Measurements from ENCODE around the gene TDRD7. TPM values are rescaled to one million over a fixed set of nuclear protein-coding genes. Genes with fewer than 3 reads are reported as not detected.

Gene TDRD7
- total and polyA plus RNA-seq, 2 experiments from 2014 or later: 10.4 to 18.2 TPM

DNA sequence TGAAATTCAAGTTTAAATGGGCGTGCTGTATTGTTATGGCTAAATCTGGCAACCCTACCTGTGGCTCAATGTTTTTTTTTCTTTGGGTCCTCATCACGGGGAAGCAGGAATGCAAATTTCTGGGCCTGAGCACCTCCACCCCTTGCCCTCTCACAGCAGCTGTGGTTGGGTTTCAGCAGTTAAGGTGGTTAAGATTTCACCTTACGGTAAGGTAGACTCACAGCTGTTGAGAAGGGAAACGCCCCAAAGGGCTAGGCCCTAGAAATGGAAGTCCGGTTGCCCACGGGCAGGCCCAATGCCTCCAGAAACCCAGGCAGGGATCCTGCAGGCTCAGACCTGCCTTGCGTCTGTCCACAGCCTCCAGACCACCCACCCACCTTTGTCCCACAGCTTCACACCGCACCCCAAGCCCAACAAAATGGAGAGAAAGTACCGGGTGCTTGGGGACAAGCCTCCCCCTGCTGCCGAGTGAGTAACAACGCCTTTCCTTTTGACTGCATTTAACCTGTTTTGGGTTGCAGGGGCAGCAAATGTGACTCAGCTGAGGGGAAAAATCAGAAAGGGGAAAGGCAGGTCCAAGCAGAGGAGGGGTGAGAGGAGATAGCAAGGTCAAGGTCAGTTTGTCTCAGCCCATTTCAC is 48.1 kb upstream of the TDRD7 start:
- Histone ChIP-seq H4K20me1 (ENCODE audit: insufficient read depth, poor library complexity, severe bottlenecking) (no peaks in the 10 kb centered on the region), H3K9me2 (replicated peaks; ENCODE audit: insufficient read depth) (no peaks in the 10 kb centered on the region), H3K27ac (no peak overlapping the region), H3K4me3 (no peak overlapping the region), H3K9me3 (ENCODE audit: low read depth) (no peaks in the 10 kb centered on the region), H3K36me3 (replicated peaks; ENCODE audit: insufficient read depth, low read depth) (no peaks in the 10 kb centered on the region), H3K27me3 (no peaks in the 10 kb centered on the region), H2AFZ (no peak overlapping the region), H3K79me2 (no peaks in the 10 kb centered on the region), H3K4me2 (no peak overlapping the region), H3K4me1 (ENCODE audit: insufficient read depth) (no peaks in the 10 kb centered on the region)
- TF ChIP-seq EZH2 (IDR thresholded peaks at IDR 0.05; ENCODE audit: borderline replicate concordance): no peak
- no peak for TF ChIP-seq EZH2phosphoT487 (IDR thresholded peaks at IDR 0.05; ENCODE audit: low read depth, severe bottlenecking, unreplicated experiment)
- TF ChIP-seq, protein P1, sequence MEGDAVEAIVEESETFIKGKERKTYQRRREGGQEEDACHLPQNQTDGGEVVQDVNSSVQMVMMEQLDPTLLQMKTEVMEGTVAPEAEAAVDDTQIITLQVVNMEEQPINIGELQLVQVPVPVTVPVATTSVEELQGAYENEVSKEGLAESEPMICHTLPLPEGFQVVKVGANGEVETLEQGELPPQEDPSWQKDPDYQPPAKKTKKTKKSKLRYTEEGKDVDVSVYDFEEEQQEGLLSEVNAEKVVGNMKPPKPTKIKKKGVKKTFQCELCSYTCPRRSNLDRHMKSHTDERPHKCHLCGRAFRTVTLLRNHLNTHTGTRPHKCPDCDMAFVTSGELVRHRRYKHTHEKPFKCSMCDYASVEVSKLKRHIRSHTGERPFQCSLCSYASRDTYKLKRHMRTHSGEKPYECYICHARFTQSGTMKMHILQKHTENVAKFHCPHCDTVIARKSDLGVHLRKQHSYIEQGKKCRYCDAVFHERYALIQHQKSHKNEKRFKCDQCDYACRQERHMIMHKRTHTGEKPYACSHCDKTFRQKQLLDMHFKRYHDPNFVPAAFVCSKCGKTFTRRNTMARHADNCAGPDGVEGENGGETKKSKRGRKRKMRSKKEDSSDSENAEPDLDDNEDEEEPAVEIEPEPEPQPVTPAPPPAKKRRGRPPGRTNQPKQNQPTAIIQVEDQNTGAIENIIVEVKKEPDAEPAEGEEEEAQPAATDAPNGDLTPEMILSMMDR (IDR thresholded peaks at IDR 0.05; ENCODE audit: poor library complexity): no peak
- no peak for DNase-seq (ENCODE audit: low spot score)
- WGBS (ENCODE audit: low lambda C conversion rate, missing lambda C conversion rate): 89% methylated on average over 11 of the region's 11 CpGs

DNA sequence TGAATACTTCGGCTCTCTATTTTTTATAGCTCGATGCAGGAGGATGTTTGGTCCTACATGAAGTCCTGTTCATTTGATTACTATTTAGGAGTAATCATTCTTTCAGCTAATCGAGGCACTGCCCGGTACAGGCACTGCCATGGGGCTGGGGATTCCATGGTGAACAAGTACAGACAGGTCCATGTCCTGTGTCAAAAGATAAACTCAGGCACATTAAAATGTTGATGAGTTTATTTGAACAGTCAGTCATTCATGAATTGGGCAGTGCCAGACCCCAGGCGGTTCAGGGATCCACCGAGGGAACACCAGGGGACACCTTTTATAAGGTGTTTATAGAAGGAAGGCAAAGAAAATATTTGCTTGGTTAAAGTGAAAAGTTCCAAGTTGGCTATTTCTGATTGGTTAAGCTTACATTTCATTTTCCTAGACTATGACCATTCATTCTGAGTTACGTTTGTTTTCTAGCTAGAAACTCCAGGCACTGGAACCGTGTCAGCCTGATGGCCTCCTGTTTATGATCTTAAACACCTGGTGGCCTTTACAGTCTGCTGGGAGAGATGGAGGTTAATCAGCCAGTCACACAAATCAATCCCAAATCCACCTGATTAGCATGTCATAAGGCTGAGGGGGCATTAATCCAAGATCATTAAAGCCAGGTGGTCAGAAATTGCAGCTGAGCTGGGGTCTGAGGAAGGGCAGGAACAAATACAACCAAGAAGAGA is 47.0 kb upstream of the TDRD7 start:
- H4K20me1 ChIP-seq (ENCODE audit: insufficient read depth, poor library complexity, severe bottlenecking): no peaks in the 10 kb centered on the region
- no peaks in the 10 kb centered on the region for H3K9me2 ChIP-seq (replicated peaks; ENCODE audit: insufficient read depth)
- H3K79me2 ChIP-seq: no peaks in the 10 kb centered on the region
- WGBS (ENCODE audit: low lambda C conversion rate, missing lambda C conversion rate): 72% methylated on average over 8 of the region's 8 CpGs
- no peak overlapping the region for H3K4me2 ChIP-seq
- DNase-seq (ENCODE audit: low spot score): no peak
- H3K4me1 ChIP-seq (ENCODE audit: insufficient read depth): no peaks in the 10 kb centered on the region
- no peak overlapping the region for H3K4me3 ChIP-seq
- H3K27ac ChIP-seq: no peak overlapping the region
- H3K27me3 ChIP-seq: no peaks in the 10 kb centered on the region
- H2AFZ ChIP-seq: no peak overlapping the region
- TF ChIP-seq, protein P1 (IDR thresholded peaks at IDR 0.05; ENCODE audit: poor library complexity): no peak
- TF ChIP-seq EZH2 (IDR thresholded peaks at IDR 0.05; ENCODE audit: borderline replicate concordance) (no peak), EZH2phosphoT487 (IDR thresholded peaks at IDR 0.05; ENCODE audit: low read depth, severe bottlenecking, unreplicated experiment) (no peak)
- no peaks in the 10 kb centered on the region for H3K9me3 ChIP-seq (ENCODE audit: low read depth)
- no peaks in the 10 kb centered on the region for H3K36me3 ChIP-seq (replicated peaks; ENCODE audit: insufficient read depth, low read depth)

DNA sequence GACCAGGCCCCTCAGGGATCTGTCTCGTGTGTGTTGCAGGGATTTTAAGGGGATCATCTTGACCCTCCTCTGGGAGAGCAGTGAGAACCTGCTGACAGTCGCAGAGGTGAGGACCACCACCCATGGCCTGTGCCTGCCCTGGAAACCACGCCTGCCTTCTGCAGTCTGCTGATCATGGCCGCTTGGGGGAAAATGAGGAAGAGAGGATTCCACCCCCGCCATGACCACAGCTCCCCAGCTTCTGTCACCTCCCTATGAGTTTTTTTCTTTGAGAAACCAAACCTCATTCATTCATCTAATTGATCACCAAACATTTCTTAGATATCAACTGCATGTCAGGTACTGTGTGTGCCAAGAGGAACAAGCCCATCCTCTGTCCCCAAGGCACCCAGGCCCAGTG is 46.3 kb upstream of the TDRD7 start:
- no peaks in the 10 kb centered on the region for H3K79me2 ChIP-seq
- no peaks in the 10 kb centered on the region for H3K9me2 ChIP-seq (replicated peaks; ENCODE audit: insufficient read depth)
- H3K4me2 ChIP-seq: no peak overlapping the region
- TF ChIP-seq, protein P1 (IDR thresholded peaks at IDR 0.05; ENCODE audit: poor library complexity): no peak
- TF ChIP-seq EZH2 (IDR thresholded peaks at IDR 0.05; ENCODE audit: borderline replicate concordance): no peak
- TF ChIP-seq EZH2phosphoT487 (IDR thresholded peaks at IDR 0.05; ENCODE audit: low read depth, severe bottlenecking, unreplicated experiment): no peak
- no peaks in the 10 kb centered on the region for H3K9me3 ChIP-seq (ENCODE audit: low read depth)
- no peak overlapping the region for H2AFZ ChIP-seq
- H3K4me1 ChIP-seq (ENCODE audit: insufficient read depth): no peaks in the 10 kb centered on the region
- H3K27ac ChIP-seq: no peak overlapping the region
- DNase-seq (ENCODE audit: low spot score): no peak
- H3K27me3 ChIP-seq: no peaks in the 10 kb centered on the region
- H4K20me1 ChIP-seq (ENCODE audit: insufficient read depth, poor library complexity, severe bottlenecking): no peaks in the 10 kb centered on the region
- no peaks in the 10 kb centered on the region for H3K36me3 ChIP-seq (replicated peaks; ENCODE audit: insufficient read depth, low read depth)
- WGBS (ENCODE audit: low lambda C conversion rate, missing lambda C conversion rate): 99% methylated on average over 5 of the region's 5 CpGs
- H3K4me3 ChIP-seq: no peak overlapping the region

All from hepatocyte (in vitro differentiated cells).